ENCODE results near the gene FITM1. TPM values are rescaled to one million over a fixed set of nuclear protein-coding genes. Genes with fewer than 3 reads are reported as not detected.
A peak's percentile ranks its signal among the peaks of the same experiment; 100 is the strongest.

The FITM1 gene
- total RNA-seq, 1 donor from 2014 or later, result 0.76 TPM

- DNase-seq (ENCODE audit: low spot score) (no peak), ATAC-seq (no peak)
- intact Hi-C loops (cut with DNase I), result no loop called here
Measured at GRCh38 chr14:24172871-24173281, 42.4 kb downstream of the FITM1 start.

GRCh38 chr14:24176599-24176998 lies 46.1 kb downstream of the FITM1 start:
- intact Hi-C loops (cut with DNase I), result no loop called here
- ATAC-seq (no peak), DNase-seq (ENCODE audit: low spot score) (no peak)

- DNase-seq (ENCODE audit: low spot score) (no peak), ATAC-seq (no peak)
- intact Hi-C loops (cut with DNase I), result no loop called here
Measured at GRCh38 chr14:24177041-24177825, 46.8 kb downstream of the FITM1 start.

GRCh38 chr14:24177891-24178290 lies 47.4 kb downstream of the FITM1 start:
- DNase-seq (ENCODE audit: low spot score), result no peak
- ATAC-seq, result no peak
- intact Hi-C loops (cut with DNase I), result no loop called here

- DNase-seq (ENCODE audit: low spot score) (no peak), ATAC-seq (no peak)
- intact Hi-C loops (cut with DNase I), result no loop called here
Measured at GRCh38 chr14:24178399-24179178, 48.1 kb downstream of the FITM1 start.

- peak; percentile 19 for ATAC-seq
- DNase-seq (ENCODE audit: low spot score), result no peak
- intact Hi-C loops (cut with DNase I), result no loop called here
Measured at GRCh38 chr14:24179294-24179960, 49.0 kb downstream of the FITM1 start.

- DNase-seq (ENCODE audit: low spot score), result no peak
- intact Hi-C loops (cut with DNase I), result no loop called here
- peak; percentile 68 for ATAC-seq
Measured at GRCh38 chr14:24179961-24180796, 49.7 kb downstream of the FITM1 start.

- no peak for DNase-seq (ENCODE audit: low spot score)
- ATAC-seq, result no peak
- intact Hi-C loops (cut with DNase I), result no loop called here
Measured at GRCh38 chr14:24181371-24182077, 51.1 kb downstream of the FITM1 start.

Small RNA genes lying within 50 kb of the gene (microRNA-seq; reads per million reads assigned to microRNA genes)
- gene MIR7703, result not detected

Other genes with a start within 250 kb of the FITM1 start
- gene DHRS4, start 176.9 kb upstream of the FITM1 start, total RNA-seq, result 24.3 TPM
- gene DHRS4L2, start 141.7 kb upstream of the FITM1 start, total RNA-seq, result 23.0 TPM
- 0.58 TPM for gene CARMIL3, start 78.7 kb upstream of the FITM1 start, total RNA-seq
- gene CPNE6, start 59.1 kb upstream of the FITM1 start, total RNA-seq, result not detected
- 11.9 TPM for gene PCK2, start 36.3 kb upstream of the FITM1 start, total RNA-seq
- gene DCAF11, start 15.9 kb upstream of the FITM1 start, total RNA-seq, result 47.6 TPM
- gene NRL, start 15.7 kb upstream of the FITM1 start, total RNA-seq, result 2.9 TPM
- 116 TPM for gene PSME1, start 5.5 kb downstream of the FITM1 start, total RNA-seq
- gene EMC9, start 10.9 kb downstream of the FITM1 start, total RNA-seq, result 14.8 TPM
- gene PSME2, start 16.0 kb downstream of the FITM1 start, total RNA-seq, result 77.7 TPM
- 61.5 TPM for gene RNF31, start 16.8 kb downstream of the FITM1 start, total RNA-seq
- gene IRF9, start 30.6 kb downstream of the FITM1 start, total RNA-seq, result 107 TPM
- gene REC8, start 41.4 kb downstream of the FITM1 start, total RNA-seq, result 20.9 TPM
- 17.7 TPM for gene IPO4, start 58.2 kb downstream of the FITM1 start, total RNA-seq
- 40.8 TPM for gene TM9SF1, start 64.8 kb downstream of the FITM1 start, total RNA-seq
- not detected for gene TSSK4, start 75.0 kb downstream of the FITM1 start, total RNA-seq
- gene CHMP4A, start 82.8 kb downstream of the FITM1 start, total RNA-seq, result 56.4 TPM
- gene MDP1, start 85.4 kb downstream of the FITM1 start, total RNA-seq, result 13.8 TPM
- 132 TPM for gene NEDD8, start 101.7 kb downstream of the FITM1 start, total RNA-seq
- gene GMPR2, start 102.3 kb downstream of the FITM1 start, total RNA-seq, result 52.0 TPM
- gene TINF2, start 112.0 kb downstream of the FITM1 start, total RNA-seq, result 81.1 TPM
- gene TGM1, start 132.5 kb downstream of the FITM1 start, total RNA-seq, result 13.2 TPM
- gene RABGGTA, start 140.9 kb downstream of the FITM1 start, total RNA-seq, result 31.9 TPM
- 27.7 TPM for gene DHRS1, start 169.1 kb downstream of the FITM1 start, total RNA-seq
- 21.4 TPM for gene NOP9, start 169.2 kb downstream of the FITM1 start, total RNA-seq
- gene CIDEB, start 177.3 kb downstream of the FITM1 start, total RNA-seq, result 17.3 TPM
- gene LTB4R2, start 179.5 kb downstream of the FITM1 start, total RNA-seq, result 5.6 TPM
- 6.7 TPM for gene LTB4R, start 180.8 kb downstream of the FITM1 start, total RNA-seq
- 68.1 TPM for gene ADCY4, start 204.4 kb downstream of the FITM1 start, total RNA-seq
- gene RIPK3, start 209.3 kb downstream of the FITM1 start, total RNA-seq, result 8.9 TPM
- 78.9 TPM for gene NFATC4, start 237.5 kb downstream of the FITM1 start, total RNA-seq